NB4 (cell line): ENCODE measurements around the gene FAM170B.

ENCODE experiments used
- CTCF ChIP-seq: IDR thresholded peaks from one replicate; pipeline ENCODE4 v1.5.1; 2012; ENCODE audit warnings: low read depth, low read length
- MAX ChIP-seq: IDR thresholded peaks from 2 replicates; pipeline ENCODE4 v1.6.1; 2011; ENCODE audit warnings: low read depth, low read length
- MYC ChIP-seq: IDR thresholded peaks from 2 replicates; pipeline ENCODE4 v1.6.1; 2011; ENCODE audit warnings: low read depth, low read length
- POLR2A ChIP-seq: IDR thresholded peaks from 2 replicates; pipeline ENCODE4 v1.6.1; 2011; ENCODE audit warnings: mild to moderate bottlenecking; ENCODE audit not compliant: insufficient read length; ENCODE audit errors: extremely low read depth

DNA sequence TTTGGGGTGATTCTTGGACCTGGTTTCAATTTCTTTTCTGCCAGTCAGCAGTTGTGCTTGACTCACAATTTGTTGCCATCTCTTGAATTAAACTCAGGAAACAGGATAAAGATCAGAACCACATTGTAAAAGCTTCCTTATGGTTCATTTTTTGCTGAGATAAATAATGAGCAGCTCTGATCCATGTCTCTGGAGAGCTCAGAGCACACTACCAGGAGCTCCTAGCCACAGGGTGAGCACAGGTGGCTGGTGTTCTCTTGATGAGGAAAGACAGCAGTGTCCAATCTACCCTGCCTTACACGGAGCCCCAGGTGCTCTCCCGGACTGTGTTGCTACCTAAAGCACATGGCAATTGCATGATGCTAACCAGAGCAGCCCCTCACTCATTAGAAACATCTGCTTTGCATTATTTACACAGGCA lies 17.2 kb upstream of the FAM170B start:
- no peak for TF ChIP-seq POLR2A
- TF ChIP-seq CTCF = no peak
- no peak for TF ChIP-seq MYC
- no peak; the same call in 1 of the 2 replicates for TF ChIP-seq MAX
